ENCODE data around the gene MYO7A. TPM values are rescaled to one million over a fixed set of nuclear protein-coding genes. Genes with fewer than 3 reads are reported as not detected.
A peak's percentile ranks its signal among the peaks of the same experiment; 100 is the strongest.

MYO7A gene
- total RNA-seq, 2 experiments from 2014 or later: 0.61 to 0.63 TPM

- H3K27me3 Mint-ChIP-seq: no peaks in the 10 kb centered on the region
- DNase-seq: peak in 1 of 14 experiments; percentile 21
Measured at GRCh38 chr11:77202941-77203900, 75.2 kb downstream of the MYO7A start.

GRCh38 chr11:77203901-77204753 lies 76.1 kb downstream of the MYO7A start:
- DNase-seq: peak in 1 of 14 experiments; percentile 25
- H3K4me1 Mint-ChIP-seq (ENCODE audit: low read depth): no peaks in the 10 kb centered on the region

More at GRCh38 chr11:77202941-77203900, 75.2 kb downstream of the MYO7A start:
- H3K4me1 ChIP-seq (ENCODE audit: insufficient read depth, low read length): no peaks in the 10 kb centered on the region
- H3K36me3 ChIP-seq (ENCODE audit: insufficient read depth, low read length): no peaks in the 10 kb centered on the region
- Mint-ChIP-seq H3K4me1 (ENCODE audit: low read depth) (no peaks in the 10 kb centered on the region), H3K36me3 (ENCODE audit: low read depth) (no peaks in the 10 kb centered on the region), H3K4me3 (no peak overlapping the region), H3K9me3 (no peaks in the 10 kb centered on the region), H3K27ac (no peak overlapping the region)
- intact Hi-C loops (cut with DNase I, micrococcal nuclease): no loop called here
- no peak overlapping the region for H3K4me3 ChIP-seq (ENCODE audit: low read length)
- H3K27me3 ChIP-seq (ENCODE audit: control insufficient read depth in 1 of 2, insufficient read depth in 2 of 2, low read length in 2 of 2): no peaks in the 10 kb centered on the region
- ChIA-PET CTCF (no interaction called here), POLR2A (no interaction called here)
- no peak for TF ChIP-seq CTCF (IDR thresholded peaks at IDR 0.05)
- H3K27ac ChIP-seq (ENCODE audit: low read depth in 1 of 2, low read length in 2 of 2): no peak overlapping the region
- ATAC-seq (ENCODE audit: poor library complexity): no peak
- no peaks in the 10 kb centered on the region for H3K9me3 ChIP-seq (ENCODE audit: control insufficient read depth in 1 of 2, insufficient read depth in 1 of 2, low read length in 2 of 2)

More at GRCh38 chr11:77203901-77204753, 76.1 kb downstream of the MYO7A start:
- no peak for TF ChIP-seq CTCF (IDR thresholded peaks at IDR 0.05)
- no peaks in the 10 kb centered on the region for H3K9me3 ChIP-seq (ENCODE audit: control insufficient read depth in 1 of 2, insufficient read depth in 1 of 2, low read length in 2 of 2)
- H3K27me3 ChIP-seq (ENCODE audit: control insufficient read depth in 1 of 2, insufficient read depth in 2 of 2, low read length in 2 of 2): no peaks in the 10 kb centered on the region
- Mint-ChIP-seq H3K36me3 (ENCODE audit: low read depth) (no peaks in the 10 kb centered on the region), H3K9me3 (no peaks in the 10 kb centered on the region), H3K27me3 (no peaks in the 10 kb centered on the region), H3K27ac (no peak overlapping the region), H3K4me3 (no peak overlapping the region)
- H3K27ac ChIP-seq (ENCODE audit: low read depth in 1 of 2, low read length in 2 of 2): no peak overlapping the region
- ChIA-PET POLR2A (no interaction called here), CTCF (no interaction called here)
- no peak for ATAC-seq (ENCODE audit: poor library complexity)
- intact Hi-C loops (cut with DNase I, micrococcal nuclease): no loop called here
- no peak overlapping the region for H3K4me3 ChIP-seq (ENCODE audit: low read length)
- H3K36me3 ChIP-seq (ENCODE audit: insufficient read depth, low read length): no peaks in the 10 kb centered on the region
- no peaks in the 10 kb centered on the region for H3K4me1 ChIP-seq (ENCODE audit: insufficient read depth, low read length)

Measured in CD4-positive, alpha-beta T cell (primary cell).